ENCODE measurements around the gene SLAMF6. TPM values are rescaled to one million over a fixed set of nuclear protein-coding genes. Genes with fewer than 3 reads are reported as not detected.

SLAMF6 gene
- polyA plus RNA-seq (2011; rRNA removed) (not detected in 2 replicates), polyA plus RNA-seq (2017; fragmentation: RNase III; extraction: RNeasy Plus Mini Kit Qiagen cat#74134 plus additional on column Dnase treatment) (not detected in 3 replicates), polyA minus RNA-seq (2011; rRNA and poly(A)+ RNA removed) (not detected in 2 replicates)
- not detected in 2 replicates for polyA plus RNA-seq (2012; cell fraction: cytosol; rRNA removed)
- not detected in 2 replicates for polyA plus RNA-seq (2012; cell fraction: nucleus; rRNA removed)

DNA sequence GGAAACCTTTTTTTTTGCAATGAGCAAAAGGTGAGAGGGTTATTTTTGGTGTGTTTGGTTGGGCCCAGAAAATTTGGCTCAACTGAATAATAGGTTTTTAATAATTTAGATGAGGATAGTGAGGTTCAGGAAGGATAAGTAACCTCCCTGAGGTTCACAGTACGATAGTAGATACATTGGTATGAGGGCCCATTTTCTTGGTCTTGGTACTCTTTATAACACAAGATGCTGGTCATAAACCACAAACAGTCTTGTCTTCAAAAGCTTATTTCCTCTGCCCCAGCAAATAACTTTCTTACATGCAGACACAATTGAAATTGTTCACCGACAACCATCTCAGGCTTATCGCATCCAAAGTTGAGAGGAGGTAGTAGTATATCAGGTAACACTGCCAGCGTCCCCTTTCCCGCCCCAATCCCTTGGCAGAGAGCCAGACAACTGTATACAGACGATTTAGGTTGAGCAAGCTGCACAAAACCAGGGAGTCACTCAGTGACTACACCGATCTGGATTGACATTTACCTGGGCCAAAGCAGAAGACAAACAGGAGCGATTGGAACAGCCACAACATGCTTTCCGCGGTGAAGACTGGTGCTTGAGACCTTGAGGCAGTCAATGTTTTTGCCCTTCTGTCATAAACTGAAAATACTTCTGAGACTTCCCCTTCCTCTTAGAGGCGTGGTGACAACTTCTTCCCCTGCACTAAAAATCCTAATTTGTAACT is at the start of gene SLAMF6:
Gene SLAMF6 (minus strand): TSS at position 634 of the 724 bp plus-strand sequence. CDS start 63 bp downstream, at position 571.
- DNase-seq (ENCODE audit: low read depth in 1 of 2, low spot score in 1 of 2) (no peak), ATAC-seq (no peak), FAIRE-seq (no peak)
- H3K4me3 ChIP-seq = no peak within 1 kb of the TSS
- ChIA-PET POLR2A (no interaction called here), CTCF (interaction anchor here (0.8 kb wide), 1 partner anchor 22 kb away, joined by 3 read pairs; no protein-coding TSS in a partner anchor)
- 66% methylated on average over 11 of the region's 11 CpGs for WGBS (ENCODE audit: missing lambda C conversion rate)
- peaks cover 21% of the 10 kb centered on the region for H3K4me1 ChIP-seq
- TF ChIP-seq HOXB5 (CRISPR knock-in tag; IDR thresholded peaks at IDR 0.05) = no peak
- TF ChIP-seq FOXS1 (CRISPR knock-in tag; IDR thresholded peaks at IDR 0.05) = no peak
- no peak for TF ChIP-seq BHLHE40 (IDR thresholded peaks at IDR 0.05; ENCODE audit: low read depth, low read length)
- no peak for TF ChIP-seq PBX3 (IDR thresholded peaks at IDR 0.05)
- TF ChIP-seq MYC (IDR thresholded peaks at IDR 0.05; ENCODE audit: borderline replicate concordance, low read length) = no peak
- TF ChIP-seq EP300 (IDR thresholded peaks at IDR 0.05) = no peak
- TF ChIP-seq, protein P1, sequence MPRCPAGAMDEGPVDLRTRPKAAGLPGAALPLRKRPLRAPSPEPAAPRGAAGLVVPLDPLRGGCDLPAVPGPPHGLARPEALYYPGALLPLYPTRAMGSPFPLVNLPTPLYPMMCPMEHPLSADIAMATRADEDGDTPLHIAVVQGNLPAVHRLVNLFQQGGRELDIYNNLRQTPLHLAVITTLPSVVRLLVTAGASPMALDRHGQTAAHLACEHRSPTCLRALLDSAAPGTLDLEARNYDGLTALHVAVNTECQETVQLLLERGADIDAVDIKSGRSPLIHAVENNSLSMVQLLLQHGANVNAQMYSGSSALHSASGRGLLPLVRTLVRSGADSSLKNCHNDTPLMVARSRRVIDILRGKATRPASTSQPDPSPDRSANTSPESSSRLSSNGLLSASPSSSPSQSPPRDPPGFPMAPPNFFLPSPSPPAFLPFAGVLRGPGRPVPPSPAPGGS (IDR thresholded peaks at IDR 0.05) = no peak
- TF ChIP-seq, protein P2, sequence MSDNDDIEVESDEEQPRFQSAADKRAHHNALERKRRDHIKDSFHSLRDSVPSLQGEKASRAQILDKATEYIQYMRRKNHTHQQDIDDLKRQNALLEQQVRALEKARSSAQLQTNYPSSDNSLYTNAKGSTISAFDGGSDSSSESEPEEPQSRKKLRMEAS (IDR thresholded peaks at IDR 0.05) = no peak
- no peak for TF ChIP-seq POLR2AphosphoS2 (conservative IDR thresholded peaks at IDR 0.05; ENCODE audit: low read length)
- no peak for TF ChIP-seq TP53 (CRISPR knock-in tag; IDR thresholded peaks at IDR 0.05)
- no peak for TF ChIP-seq FOSB (CRISPR knock-in tag; IDR thresholded peaks at IDR 0.05)
- no peak for TF ChIP-seq RFX5 (IDR thresholded peaks at IDR 0.05)
- no peak for TF ChIP-seq TFCP2L1 (CRISPR knock-in tag; IDR thresholded peaks at IDR 0.05)
- TF ChIP-seq SMC3 (IDR thresholded peaks at IDR 0.05) = no peak
- no peak for TF ChIP-seq RAD21 (conservative IDR thresholded peaks at IDR 0.05 in 1 of 2, IDR thresholded peaks at IDR 0.05 in 1 of 2)
- TF ChIP-seq CHD4 (IDR thresholded peaks at IDR 0.05; ENCODE audit: borderline replicate concordance) = no peak
- TF ChIP-seq HOXA7 (CRISPR knock-in tag; IDR thresholded peaks at IDR 0.05) = no peak
- no peak for TF ChIP-seq E2F6 (IDR thresholded peaks at IDR 0.05; ENCODE audit: borderline replicate concordance, low read depth)
- no peak within 1 kb of the TSS for H3K4me2 ChIP-seq
- 0 out of 3 replicates have a peak, but pooled peaks cover 3% of the 10 kb centered on the region for H3K9me3 ChIP-seq
- no peak within 1 kb of the TSS for H3K27ac ChIP-seq

GRCh38 chr1:160570840-160571239 is 47.8 kb upstream of the SLAMF6 start:
- no peaks in the 10 kb centered on the region for H3K9me3 ChIP-seq
- no peak for ATAC-seq
- DNase-seq (ENCODE audit: low read depth in 1 of 2, low spot score in 1 of 2) = no peak
- no peak overlapping the region for H3K4me3 ChIP-seq
- TF ChIP-seq HOXB13 (CRISPR knock-in tag; IDR thresholded peaks at IDR 0.05; ENCODE audit: low read depth) (no peak), JUN (IDR thresholded peaks at IDR 0.05) (no peak), MAFK (IDR thresholded peaks at IDR 0.05; ENCODE audit: partially characterized antibody) (peak; percentile 21), CHD2 (IDR thresholded peaks at IDR 0.05; ENCODE audit: low read length, partially characterized antibody) (no peak), SMC3 (IDR thresholded peaks at IDR 0.05) (no peak), RFX5 (IDR thresholded peaks at IDR 0.05) (no peak), REST (IDR thresholded peaks at IDR 0.05) (no peak)
- ChIA-PET POLR2A (no interaction called here), CTCF (no interaction called here)
- H3K4me2 ChIP-seq = no peak overlapping the region
- no peak overlapping the region for H3K27ac ChIP-seq
- H3K4me1 ChIP-seq = no peaks in the 10 kb centered on the region
- no peak for FAIRE-seq
- WGBS (ENCODE audit: missing lambda C conversion rate) = 49% methylated on average over 3 of the region's 3 CpGs

Data from A549 (cell line).